SU-DHL-6 (cell line): ENCODE measurements around the gene FAM185A.

Experiments
- CTCF ChIP-seq: fragments of 200-600 bp; sonication (generic); IDR thresholded peaks from one replicate; pipeline ENCODE4 v1.5.1; 2017; ENCODE audit warnings: antibody characterized with exemption, mild to moderate bottlenecking, low read length, moderate library complexity; ENCODE audit not compliant: insufficient read depth, poor library complexity, severe bottlenecking
- EZH2phosphoT487 ChIP-seq: fragments of 200-600 bp; sonication (generic), shearing (Covaris generic); conservative IDR thresholded peaks from 2 replicates; pipeline ENCODE4 v1.6.1; 2018; ENCODE audit warnings: mild to moderate bottlenecking, antibody characterized with exemption, low read length, moderate library complexity, mixed read lengths

GRCh38 chr7:102806613-102807012 lies 57.8 kb downstream of the FAM185A start:
- TF ChIP-seq CTCF (no peak), EZH2phosphoT487 (no peak)
